C4-2B (cell line): Measurements from ENCODE around the gene OTULINL.

Experiments
- CTCF ChIP-seq: fragments of 450-650 bp; conservative IDR thresholded peaks from 2 replicates; pipeline ENCODE4 v1.5.1; 2017; ENCODE audit warnings: mild to moderate bottlenecking
- ZFX ChIP-seq: fragments of 450-650 bp; IDR thresholded peaks from 2 replicates; pipeline ENCODE4 v1.6.1; 2017

GRCh38 chr5:14600846-14601245, 19.3 kb downstream of the OTULINL start:
- no peak for TF ChIP-seq CTCF
- TF ChIP-seq ZFX, result no peak
